GM21737 (cell line): Measurements from ENCODE around the gene ARSG.
A peak's percentile ranks its signal among the peaks of the same experiment; 100 is the strongest.
"Not testable (repeated sequence)": the region's sequence is repeated elsewhere in the genome, so short reads cannot be mapped to it uniquely, and the experiment has no call there.

Experiments used
- ATAC-seq: cut with Tn5 transposase; IDR thresholded peaks from one replicate; pipeline ENCODE4 v1.9.1; 2021; ENCODE audit warnings: mild to moderate bottlenecking, moderate library complexity; ENCODE audit not compliant: unreplicated experiment

Gene ARSG

GRCh38 chr17:68290955-68291835, at the start of gene ARSG, which contains the start of gene SLC16A6:
ARSG (plus strand) TSS chr17:68291495; CDS start chr17:68307494, 15,999 bp downstream.
SLC16A6 (minus strand) TSS chr17:68291127; CDS start chr17:68278320, 12,807 bp downstream.
- peak; percentile 53 for ATAC-seq

- ATAC-seq = no peak
These were observed 44.8 kb upstream of the ARSG start for GRCh38 chr17:68246271-68247028.

DNA sequence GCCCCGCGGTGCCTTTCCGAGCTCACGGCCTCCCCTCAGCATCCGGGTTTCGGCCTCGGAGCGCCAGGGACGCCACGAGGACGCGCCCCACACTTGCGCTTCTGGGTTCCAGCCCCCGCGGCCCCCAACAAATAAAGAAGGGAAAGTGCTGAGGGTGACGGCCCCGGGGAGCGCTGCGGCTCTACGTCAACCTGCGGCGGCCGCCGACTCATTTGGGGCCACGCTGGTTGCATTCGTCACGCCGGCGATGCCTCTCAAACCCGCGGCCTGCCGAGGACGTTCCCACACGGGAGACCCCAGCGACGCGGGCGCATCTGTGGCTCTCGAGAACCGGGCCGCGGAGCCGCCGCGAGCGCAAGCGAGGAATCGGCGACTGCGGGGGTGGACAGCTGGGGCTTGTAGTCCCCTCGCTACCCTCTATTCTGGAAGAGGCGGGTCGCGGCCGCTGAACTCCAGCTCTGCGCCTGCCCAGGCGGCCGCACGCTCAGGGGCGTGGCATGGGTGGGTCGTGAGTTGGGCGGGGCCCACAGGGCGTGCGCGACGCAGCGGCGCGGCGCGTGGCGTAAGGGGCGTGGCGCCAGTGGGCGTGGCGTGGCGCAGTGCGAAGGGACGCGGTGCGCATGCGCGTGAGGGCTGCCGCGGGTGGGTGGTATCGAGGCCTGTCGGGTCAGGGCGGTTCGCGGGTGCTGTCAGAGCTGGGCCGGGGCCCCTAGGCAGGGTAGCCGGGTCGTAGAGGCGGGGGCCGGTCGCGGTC, 43.7 kb upstream of the ARSG start, which contains the start of gene AMZ2:
AMZ2 (plus strand) TSS at position 599 of the 754 bp plus-strand sequence. CDS start 2,145 bp downstream, outside the sequence.
- ATAC-seq = peak; percentile 92

- peak; percentile 16 for ATAC-seq
These were observed 43.0 kb upstream of the ARSG start for GRCh38 chr17:68248199-68248825.

DNA sequence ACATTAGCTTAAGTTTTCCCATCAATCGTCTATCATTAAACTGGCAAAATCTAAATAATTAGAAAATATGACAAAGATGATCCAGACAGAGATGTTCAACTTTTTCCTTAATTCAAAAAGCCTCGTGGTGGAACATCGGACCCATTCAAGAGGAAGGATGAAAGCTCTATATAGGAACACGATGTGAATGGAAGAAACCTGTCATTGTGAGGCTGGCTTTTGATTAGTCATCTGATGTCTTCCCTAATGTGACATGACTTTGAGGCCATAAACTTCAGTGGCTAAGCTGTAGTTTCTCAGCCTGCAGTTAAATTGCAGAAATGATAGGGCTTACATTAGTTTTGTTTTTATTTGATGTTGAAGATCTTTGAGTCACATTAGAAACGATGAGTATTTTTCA, 42.4 kb upstream of the ARSG start:
- no peak for ATAC-seq

- no peak for ATAC-seq
These were observed 41.9 kb upstream of the ARSG start for GRCh38 chr17:68249354-68249765.

DNA sequence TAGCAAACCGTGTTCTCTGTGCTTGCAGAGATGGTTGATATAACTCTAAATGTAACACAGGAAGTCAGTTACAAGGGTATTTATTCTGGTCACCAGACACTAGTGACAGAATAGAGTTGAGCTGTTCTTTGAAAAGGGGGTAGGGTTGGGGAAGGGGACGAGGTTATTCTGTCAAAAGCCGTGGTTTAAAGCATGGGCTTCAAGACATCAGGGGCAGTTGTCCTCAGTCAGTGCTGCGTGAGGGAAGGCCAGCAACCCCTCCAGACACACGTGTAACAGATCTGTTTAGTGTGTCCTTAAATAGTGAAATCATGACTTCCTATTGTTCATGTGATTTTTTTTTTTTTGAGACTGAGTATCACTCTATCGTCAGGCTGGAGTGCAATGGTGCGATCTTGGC, 37.9 kb upstream of the ARSG start:
- ATAC-seq = not testable (repeated sequence)

GRCh38 chr17:68255151-68255550, 36.1 kb upstream of the ARSG start:
- no peak for ATAC-seq

DNA sequence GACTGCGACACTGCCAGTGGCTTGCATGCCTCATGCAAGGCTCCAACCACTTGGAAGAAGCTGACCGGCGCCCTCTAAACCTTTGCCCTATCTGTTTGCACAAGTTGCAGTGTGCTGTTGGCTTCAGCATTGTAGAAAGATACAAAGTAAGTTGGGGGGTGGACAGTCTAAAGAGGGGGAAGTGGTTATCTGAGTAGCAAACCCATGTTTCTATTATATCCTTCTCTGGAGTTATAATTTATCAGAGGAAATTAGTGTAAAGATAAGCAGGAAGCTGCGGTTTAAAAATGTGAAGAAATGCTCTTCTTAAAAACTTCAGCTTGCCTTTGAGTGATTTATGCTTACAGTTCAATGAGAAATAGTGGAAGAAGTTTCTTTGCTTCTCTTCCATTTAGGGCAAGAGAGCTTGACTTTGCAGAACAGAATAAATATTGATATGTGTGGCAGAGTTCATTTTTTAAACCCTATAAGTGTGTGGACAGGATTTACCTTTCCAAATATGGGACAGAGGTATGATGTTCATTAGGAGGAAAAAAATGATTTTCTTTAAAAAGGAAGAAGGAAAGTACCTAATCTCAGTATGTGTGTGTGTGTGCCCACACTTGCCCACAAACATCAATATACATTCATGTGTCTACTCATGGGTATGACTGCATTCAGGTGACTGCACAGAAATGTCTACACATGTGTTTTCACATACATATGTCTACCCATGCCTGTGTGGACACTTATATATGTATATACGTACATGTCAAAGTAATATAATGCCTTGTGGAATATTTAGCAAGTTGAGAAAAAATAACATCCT, 35.4 kb upstream of the ARSG start:
- ATAC-seq = no peak

- not testable (repeated sequence) for ATAC-seq
These were observed 34.6 kb upstream of the ARSG start for GRCh38 chr17:68256701-68257100.

- ATAC-seq = no peak
These were observed 33.4 kb upstream of the ARSG start for GRCh38 chr17:68257934-68258333.

- peak; percentile 91 for ATAC-seq
These were observed 32.2 kb upstream of the ARSG start for GRCh38 chr17:68258890-68259647.

DNA sequence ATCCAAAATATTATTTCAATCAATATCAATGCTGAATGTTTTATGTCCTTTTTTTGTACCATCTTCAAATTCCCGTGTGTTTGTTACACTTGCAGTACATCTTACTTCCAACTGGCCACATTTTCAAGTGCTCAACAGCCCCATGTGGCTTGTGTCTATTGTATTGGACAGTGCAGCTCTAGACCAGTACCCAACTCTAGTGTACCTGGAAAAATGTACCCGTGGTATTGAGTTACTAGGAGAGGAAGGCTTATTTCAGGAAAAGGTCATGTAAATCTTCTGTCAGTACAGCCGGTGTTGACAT, 31.7 kb upstream of the ARSG start:
- not testable (repeated sequence) for ATAC-seq

DNA sequence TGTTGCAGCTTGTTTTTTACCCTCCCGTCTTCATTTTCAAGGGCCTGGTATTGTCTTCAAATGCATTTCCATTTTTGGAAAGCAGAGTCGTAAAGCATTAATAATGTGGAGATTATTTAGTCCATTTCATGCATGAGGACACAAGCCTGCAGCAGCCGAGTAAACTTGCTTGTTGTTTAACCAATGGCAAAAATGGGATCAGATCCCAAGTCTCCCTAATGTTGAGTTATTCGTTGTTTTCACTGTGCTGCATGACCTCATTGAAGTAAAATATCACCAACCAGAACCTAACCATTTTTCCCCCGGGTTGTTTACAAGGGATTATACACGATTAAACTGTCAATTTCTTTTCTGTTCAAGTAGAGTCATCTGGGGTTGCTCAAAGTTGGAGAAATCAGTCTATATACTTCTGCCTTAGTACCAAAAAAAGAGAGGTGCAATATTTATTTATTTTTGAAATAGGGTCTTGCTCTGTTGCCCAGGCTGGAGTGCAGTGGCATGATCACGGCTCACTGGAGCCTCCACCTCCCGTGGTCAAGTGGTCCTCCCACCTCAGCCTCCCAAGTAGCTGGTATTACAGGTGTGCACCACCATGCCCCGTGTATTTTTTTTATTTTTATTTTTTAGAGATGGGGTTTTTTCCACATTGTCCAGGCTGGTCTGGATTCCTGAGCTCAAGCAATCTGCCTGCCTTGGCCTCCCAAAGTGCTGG, 31.1 kb upstream of the ARSG start:
- no peak for ATAC-seq

DNA sequence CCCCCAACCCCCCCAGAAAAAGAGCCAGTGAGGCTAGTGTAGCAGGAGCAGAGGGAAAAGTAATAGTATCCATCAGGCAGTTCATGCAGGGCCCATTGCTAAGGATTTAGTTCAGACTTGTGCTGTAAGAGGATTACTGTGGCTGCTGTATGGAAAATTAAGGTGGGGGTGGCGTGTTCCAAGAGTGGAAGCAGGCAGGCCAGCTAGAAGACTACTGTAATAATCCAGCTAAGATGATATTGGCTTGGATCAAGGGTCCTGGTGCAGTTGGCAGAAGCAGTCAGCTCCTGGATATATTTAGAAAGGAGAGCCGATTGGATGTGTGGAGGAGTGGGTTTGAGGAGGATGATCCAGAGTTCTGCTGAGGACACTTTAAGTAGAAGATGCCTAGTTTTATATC, 28.8 kb upstream of the ARSG start:
- ATAC-seq = not testable (repeated sequence)

- ATAC-seq = peak; percentile 32
These were observed 28.1 kb upstream of the ARSG start for GRCh38 chr17:68263101-68263681.

- not testable (repeated sequence) for ATAC-seq
These were observed 25.5 kb upstream of the ARSG start for GRCh38 chr17:68265833-68266232.

GRCh38 chr17:68273722-68274121, 17.6 kb upstream of the ARSG start:
- ATAC-seq = no peak
